ENCODE data around the gene M1AP. TPM values are rescaled to one million over a fixed set of nuclear protein-coding genes. Genes with fewer than 3 reads are reported as not detected.

The M1AP gene
- total and polyA plus RNA-seq, 9 of the 15 experiments (the other 6 are each of a cell fraction or from before 2014, with no cell fraction given), result 0.06 to 0.33 (median 0.11) TPM; not detected in 4

DNA sequence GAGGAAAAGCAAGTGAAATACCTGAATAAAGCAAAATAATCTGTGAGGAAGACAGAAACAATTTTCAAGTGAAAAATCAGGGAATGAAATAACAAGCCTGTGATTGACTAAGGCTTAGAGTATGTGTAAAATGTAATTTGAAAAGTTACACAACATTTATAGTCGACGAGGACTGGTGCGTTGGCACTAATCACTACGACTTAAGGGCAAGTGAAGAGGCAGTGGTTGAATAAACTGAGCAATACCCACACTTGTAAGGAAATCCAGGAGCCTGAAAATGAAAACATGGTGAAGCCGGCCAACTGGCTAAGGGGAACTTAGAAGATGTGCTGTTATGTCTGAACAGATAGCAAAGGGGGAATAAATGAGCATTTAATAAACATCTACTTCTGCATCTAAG, 80.2 kb downstream of the M1AP start:
- H3K4me2 ChIP-seq (ENCODE audit: insufficient read depth, low read length), result no peak overlapping the region
- CTCF ChIA-PET (ENCODE audit: low intra/inter-chr PET ratio), result no interaction called here
- TF ChIP-seq THRA (IDR thresholded peaks at IDR 0.05), result no peak
- no peak for TF ChIP-seq DDX20 (tag; IDR thresholded peaks at IDR 0.05; ENCODE audit: low read depth)
- no peak for TF ChIP-seq MEIS2 (IDR thresholded peaks at IDR 0.05; ENCODE audit: partially characterized antibody)
- no peak for TF ChIP-seq CHD7 (IDR thresholded peaks at IDR 0.05; ENCODE audit: low read depth, low read length)
- TF ChIP-seq, protein P1, sequence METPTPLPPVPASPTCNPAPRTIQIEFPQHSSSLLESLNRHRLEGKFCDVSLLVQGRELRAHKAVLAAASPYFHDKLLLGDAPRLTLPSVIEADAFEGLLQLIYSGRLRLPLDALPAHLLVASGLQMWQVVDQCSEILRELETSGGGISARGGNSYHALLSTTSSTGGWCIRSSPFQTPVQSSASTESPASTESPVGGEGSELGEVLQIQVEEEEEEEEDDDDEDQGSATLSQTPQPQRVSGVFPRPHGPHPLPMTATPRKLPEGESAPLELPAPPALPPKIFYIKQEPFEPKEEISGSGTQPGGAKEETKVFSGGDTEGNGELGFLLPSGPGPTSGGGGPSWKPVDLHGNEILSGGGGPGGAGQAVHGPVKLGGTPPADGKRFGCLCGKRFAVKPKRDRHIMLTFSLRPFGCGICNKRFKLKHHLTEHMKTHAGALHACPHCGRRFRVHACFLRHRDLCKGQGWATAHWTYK (CRISPR knock-in tag; IDR thresholded peaks at IDR 0.05), result no peak
- TF ChIP-seq, protein P2, sequence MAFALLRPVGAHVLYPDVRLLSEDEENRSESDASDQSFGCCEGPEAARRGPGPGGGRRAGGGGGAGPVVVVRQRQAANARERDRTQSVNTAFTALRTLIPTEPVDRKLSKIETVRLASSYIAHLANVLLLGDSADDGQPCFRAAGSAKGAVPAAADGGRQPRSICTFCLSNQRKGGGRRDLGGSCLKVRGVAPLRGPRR (CRISPR knock-in tag; IDR thresholded peaks at IDR 0.05), result no peak
- no TSS peak for BruUV-seq (replicated peaks)
- ATAC-seq (no peak), DNase-seq (ENCODE audit: extremely low read depth in 1 of 4, low spot score in 3 of 4) (no peak), FAIRE-seq (no peak)
- H3K9me3 ChIP-seq (replicated peaks; ENCODE audit: control insufficient read depth, insufficient read depth, low read depth, low read length), result no peaks in the 10 kb centered on the region
- no peaks in the 10 kb centered on the region for H4K20me1 ChIP-seq (replicated peaks; ENCODE audit: control insufficient read depth, insufficient read depth, low read length)
- no peaks in the 10 kb centered on the region for H3K36me3 ChIP-seq (ENCODE audit: control insufficient read depth, insufficient read depth, low read length)
- H3K9me1 ChIP-seq (ENCODE audit: control insufficient read depth, insufficient read depth, low read length), result no peaks in the 10 kb centered on the region
- intact Hi-C loops (cut with micrococcal nuclease) (no loop called here), in situ Hi-C loops (cut with MboI) (no loop called here)
- no peaks in the 10 kb centered on the region for H3K79me2 ChIP-seq (ENCODE audit: control insufficient read depth, insufficient read depth, low read length)
- 39% methylated on average over 5 of the region's 5 CpGs for WGBS (ENCODE audit: insufficient coverage, low coverage, missing lambda C conversion rate)
- POLR2A ChIA-PET, result no interaction called here
- H3K4me1 ChIP-seq (replicated peaks in 1 of 2; ENCODE audit: control insufficient read depth in 2 of 2, insufficient read depth in 2 of 2, low read length in 2 of 2), result no peaks in the 10 kb centered on the region; a peak in 1 of 5 replicates
- no peak overlapping the region for H3K27ac ChIP-seq (ENCODE audit: extremely low read depth, low read depth, low read length)
- no peaks in the 10 kb centered on the region; a peak in 1 of 5 replicates for H3K27me3 ChIP-seq (ENCODE audit: control insufficient read depth in 2 of 2, insufficient read depth in 2 of 2, low read length in 2 of 2)
- H3K9ac ChIP-seq (ENCODE audit: insufficient read depth in 1 of 2, low read depth in 2 of 2, low read length in 2 of 2), result no peak overlapping the region
- 0 out of 2 replicates have a peak overlapping the region, but pooled peaks have one; percentile 13 for H2AFZ ChIP-seq (ENCODE audit: low read depth, low read length)
- no peak overlapping the region for H3K4me3 ChIP-seq
